A673 (cell line): ENCODE measurements around the gene SYNJ1. TPM values are rescaled to one million over a fixed set of nuclear protein-coding genes. Genes with fewer than 3 reads are reported as not detected.
"Not testable (repeated sequence)": the region's sequence is repeated elsewhere in the genome, so short reads cannot be mapped to it uniquely, and the experiment has no call there.

Experiments used
- BruUV-seq: library from RNA; stranded (reverse); fragments of 400-500 nt; replicated peaks from 2 replicates; lab custom pipeline; 2021; lab: Mats Ljungman, UMichigan
- CTCF ChIA-PET: fragments of 300-600 bp; sonication (Branson Sonifier 250); formaldehyde crosslinking; loops from one replicate; lab custom pipeline; 2022; ENCODE audit warnings: antibody characterized with exemption; lab: Charles Lee
- POLR2A ChIA-PET: fragments of 300-600 bp; sonication (Branson Sonifier 250); formaldehyde crosslinking; loops from one replicate; lab custom pipeline; 2022; ENCODE audit warnings: antibody characterized with exemption; ENCODE audit not compliant: low non-redundant PET; lab: Charles Lee
- DNase-seq: peaks from one replicate; pipeline ENCODE4 v3.0.0-alpha.2; 2015; ENCODE audit warnings: low spot score
- H3K27ac ChIP-seq: fragments of 200-600 bp; sonication (generic); 2 replicates; pipeline ENCODE4 v1.5.1; 2016; ENCODE audit warnings: mixed run types, low read depth, mild to moderate bottlenecking, mixed read lengths, antibody characterized with exemption, low read length; ENCODE audit not compliant: poor library complexity, severe bottlenecking
- H3K27me3 ChIP-seq: fragments of 200-600 bp; sonication (generic); replicated peaks from 2 replicates; pipeline ENCODE4 v1.6.1; 2017; ENCODE audit warnings: mixed run types, low read depth, mild to moderate bottlenecking, mixed read lengths, antibody characterized with exemption, low read length; ENCODE audit not compliant: insufficient read depth, poor library complexity
- H3K36me3 ChIP-seq: fragments of 200-600 bp; sonication (generic); 2 replicates; pipeline ENCODE4 v1.6.1; 2016; ENCODE audit warnings: mixed run types, mild to moderate bottlenecking, mixed read lengths, antibody characterized with exemption, low read length; ENCODE audit not compliant: insufficient read depth, poor library complexity, severe bottlenecking
- H3K4me1 ChIP-seq: fragments of 200-600 bp; sonication (generic); 2 replicates; pipeline ENCODE4 v1.6.1; 2017; ENCODE audit warnings: mixed run types, mild to moderate bottlenecking, mixed read lengths, antibody characterized with exemption, low read length; ENCODE audit not compliant: insufficient read depth, poor library complexity, severe bottlenecking
- H3K4me3 ChIP-seq: fragments of 200-600 bp; sonication (generic); 2 replicates; pipeline ENCODE4 v1.5.1; 2016; ENCODE audit warnings: low read depth, mixed run types, mild to moderate bottlenecking, mixed read lengths, low read length; ENCODE audit not compliant: poor library complexity, severe bottlenecking
- H3K9me3 ChIP-seq: fragments of 200-600 bp; sonication (generic); 2 replicates; pipeline ENCODE4 v1.6.1; 2016; ENCODE audit warnings: mixed run types, low read depth, mild to moderate bottlenecking, mixed read lengths, antibody characterized with exemption, low read length; ENCODE audit not compliant: poor library complexity, severe bottlenecking
- CTCF ChIP-seq: fragments of 300-800, 200-600 bp; sonication (generic); conservative IDR thresholded peaks from 2 replicates; pipeline ENCODE4 v1.5.1; 2017; ENCODE audit warnings: low read depth, mild to moderate bottlenecking, antibody characterized with exemption, low read length, moderate library complexity, mixed read lengths
- EZH2 ChIP-seq: fragments of 200-600 bp; sonication (generic); IDR thresholded peaks from 2 replicates; pipeline ENCODE4 v1.6.1; 2017; ENCODE audit warnings: borderline replicate concordance, low read depth, mild to moderate bottlenecking, mixed read lengths, antibody characterized with exemption, low read length; ENCODE audit not compliant: poor library complexity, severe bottlenecking
- intact Hi-C: fragments of 100-400 bp; cut with micrococcal nuclease; formaldehyde crosslinking; loops from one replicate; pipeline ENCODE4 v1.10.0; 2022; ENCODE audit not compliant: unreplicated experiment
- total RNA-seq: library from RNA; stranded (reverse); gene quantifications from 2 replicates; pipeline ENCODE4 v1.2.3, GENCODE V29; 2021

Gene SYNJ1
- total RNA-seq, 1 experiment from 2014 or later = 17.1 TPM

- intact Hi-C loops = no loop called here
These were observed 14.6 kb upstream of the SYNJ1 start for GRCh38 chr21:32742396-32742795.

GRCh38 chr21:32741336-32741735 is 13.5 kb upstream of the SYNJ1 start:
- no peaks in the 10 kb centered on the region for H3K27me3 ChIP-seq
- no peaks in the 10 kb centered on the region for H3K9me3 ChIP-seq
- no peaks in the 10 kb centered on the region for H3K4me1 ChIP-seq
- H3K27ac ChIP-seq = no peak overlapping the region
- no peak overlapping the region for H3K4me3 ChIP-seq
- CTCF ChIA-PET = no interaction called here
- H3K36me3 ChIP-seq = peaks cover 79% of the 10 kb centered on the region
- no TSS peak for BruUV-seq
- POLR2A ChIA-PET = no interaction called here
- no peak for DNase-seq
- TF ChIP-seq CTCF (no peak), EZH2 (no peak)
- intact Hi-C loops = no loop called here

More at GRCh38 chr21:32742396-32742795, 14.6 kb upstream of the SYNJ1 start:
- ChIA-PET CTCF (no interaction called here), POLR2A (no interaction called here)
- no TSS peak for BruUV-seq
- H3K4me1 ChIP-seq = no peaks in the 10 kb centered on the region
- TF ChIP-seq CTCF (no peak), EZH2 (no peak)
- H3K27me3 ChIP-seq = no peaks in the 10 kb centered on the region
- H3K36me3 ChIP-seq = peaks cover 81% of the 10 kb centered on the region
- H3K27ac ChIP-seq = no peak overlapping the region
- H3K4me3 ChIP-seq = no peak overlapping the region
- DNase-seq = no peak
- H3K9me3 ChIP-seq = no peaks in the 10 kb centered on the region

- H3K36me3 ChIP-seq = peaks cover 78% of the 10 kb centered on the region
These were observed 12.1 kb upstream of the SYNJ1 start for GRCh38 chr21:32739946-32740345.

GRCh38 chr21:32736083-32736482 is 8.3 kb upstream of the SYNJ1 start:
- H3K4me1 ChIP-seq, CTCF ChIA-PET, POLR2A ChIA-PET, DNase-seq, H3K9me3 ChIP-seq, H3K4me3 ChIP-seq, BruUV-seq, H3K27me3 ChIP-seq, H3K27ac ChIP-seq, intact Hi-C loops: not testable (repeated sequence)
- peaks cover 62% of the 10 kb centered on the region for H3K36me3 ChIP-seq

More at GRCh38 chr21:32739946-32740345, 12.1 kb upstream of the SYNJ1 start:
- no peak for DNase-seq
- CTCF ChIA-PET = no interaction called here
- Histone ChIP-seq H3K27me3 (no peaks in the 10 kb centered on the region), H3K4me1 (no peaks in the 10 kb centered on the region), H3K9me3 (no peaks in the 10 kb centered on the region), H3K4me3 (no peak overlapping the region), H3K27ac (no peak overlapping the region)
- no TSS peak for BruUV-seq
- no peak for TF ChIP-seq EZH2
- TF ChIP-seq CTCF = no peak
- POLR2A ChIA-PET = no interaction called here
- intact Hi-C loops = no loop called here
